Stimulated activated CD8-positive, alpha-beta memory T cell treated with anti-CD3 and anti-CD28 coated beads, Interleukin-4, amount 100 ng/mL, for 48 hours (primary cell): ENCODE results near the gene NCOA6.

Experiments
- DNase-seq: peaks from one replicate; pipeline ENCODE4 v3.0.0-alpha.2; 2020

NCOA6 gene

GRCh38 chr20:34825530-34826362, at the start of gene NCOA6:
NCOA6 (minus strand) TSS chr20:34825651; CDS start chr20:34782355, 43,296 bp downstream.
- peak; percentile 90 for DNase-seq

- DNase-seq: peak; percentile 77
Observed at GRCh38 chr20:34874094-34874654, 48.7 kb upstream of the NCOA6 start.

GRCh38 chr20:34873583-34874093, 48.2 kb upstream of the NCOA6 start:
- DNase-seq: no peak

- DNase-seq: peak; percentile 92
Observed at GRCh38 chr20:34872622-34873224, 47.3 kb upstream of the NCOA6 start, which contains the start of gene GGT7. GGT7 (minus strand) TSS chr20:34872856; CDS start chr20:34872815, 41 bp downstream.

GRCh38 chr20:34871966-34872621, 46.6 kb upstream of the NCOA6 start:
- no peak for DNase-seq

GRCh38 chr20:34871320-34871926, 46.0 kb upstream of the NCOA6 start:
- DNase-seq: no peak

- DNase-seq: no peak
Observed at GRCh38 chr20:34864216-34864615, 38.8 kb upstream of the NCOA6 start.

- DNase-seq: no peak
Observed at GRCh38 chr20:34863421-34863965, 38.0 kb upstream of the NCOA6 start.

GRCh38 chr20:34862724-34863123, 37.3 kb upstream of the NCOA6 start:
- DNase-seq: no peak

GRCh38 chr20:34861386-34862084, 36.1 kb upstream of the NCOA6 start:
- DNase-seq: no peak

GRCh38 chr20:34859826-34860545, 34.5 kb upstream of the NCOA6 start:
- DNase-seq: no peak

- DNase-seq: no peak
Observed at GRCh38 chr20:34859367-34859766, 33.9 kb upstream of the NCOA6 start.

GRCh38 chr20:34852298-34852697, 26.8 kb upstream of the NCOA6 start:
- DNase-seq: no peak

GRCh38 chr20:34850969-34851368, 25.5 kb upstream of the NCOA6 start:
- no peak for DNase-seq

GRCh38 chr20:34849778-34850177, 24.3 kb upstream of the NCOA6 start:
- DNase-seq: no peak

GRCh38 chr20:34848597-34848996, 23.1 kb upstream of the NCOA6 start:
- DNase-seq: no peak

GRCh38 chr20:34843421-34843820, 18.0 kb upstream of the NCOA6 start:
- no peak for DNase-seq

GRCh38 chr20:34842143-34842542, 16.7 kb upstream of the NCOA6 start:
- no peak for DNase-seq

- DNase-seq: no peak
Observed at GRCh38 chr20:34834459-34834893, 9.0 kb upstream of the NCOA6 start.

- no peak for DNase-seq
Observed at GRCh38 chr20:34831936-34832335, 6.5 kb upstream of the NCOA6 start.

- no peak for DNase-seq
Observed at GRCh38 chr20:34829191-34829590, 3.7 kb upstream of the NCOA6 start.
